BE2C (cell line): ENCODE measurements around the gene C16orf78.

Experiments
- DNase-seq: peaks from one replicate; pipeline ENCODE4 v3.0.0-alpha.2; 2020
- H3K27me3 ChIP-seq: fragments of 250-450 bp; sonication (Bioruptor Pico); 2 replicates; pipeline ENCODE4 v1.5.1; 2020; ENCODE audit warnings: mild to moderate bottlenecking
- H3K36me3 ChIP-seq: fragments of 250-450 bp; sonication (Bioruptor Pico); 2 replicates; pipeline ENCODE4 v1.5.1; 2020; ENCODE audit warnings: mild to moderate bottlenecking
- H3K4me1 ChIP-seq: fragments of 250-450 bp; sonication (Bioruptor Pico); 2 replicates; pipeline ENCODE4 v1.5.1; 2020
- H3K4me3 ChIP-seq: 2 replicates; pipeline ENCODE4 v1.5.1; 2011; ENCODE audit warnings: low read depth, low read length
- H3K9me3 ChIP-seq: fragments of 250-450 bp; sonication (Bioruptor Pico); 2 replicates; pipeline ENCODE4 v1.5.1; 2020
- TF ChIP-seq, protein P1 (sequence below): IDR thresholded peaks from 2 replicates; pipeline ENCODE4 v1.5.1; 2012; ENCODE audit warnings: mild to moderate bottlenecking, low read depth, low read length

C16orf78 gene

DNA sequence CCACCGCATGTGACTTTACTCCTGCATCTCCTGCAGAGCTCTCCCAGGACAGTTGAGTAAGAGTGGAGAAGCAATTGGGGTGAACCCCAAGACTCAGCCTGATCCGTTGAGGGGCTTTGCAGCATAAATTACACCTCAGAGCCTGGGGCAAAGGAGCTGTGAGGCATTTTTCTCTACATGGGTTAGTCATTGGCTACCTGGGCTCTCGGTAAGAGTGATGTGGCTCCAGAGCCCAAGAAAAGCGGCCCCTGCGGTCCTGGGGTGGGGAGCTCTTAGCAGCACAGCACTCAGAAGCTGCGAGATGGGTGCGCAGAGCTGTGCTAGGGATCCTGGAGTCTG is 40.4 kb upstream of the C16orf78 start:
- Histone ChIP-seq H3K27me3 (no peaks in the 10 kb centered on the region), H3K4me1 (no peaks in the 10 kb centered on the region), H3K9me3 (no peaks in the 10 kb centered on the region), H3K4me3 (no peak overlapping the region), H3K36me3 (no peaks in the 10 kb centered on the region)
- DNase-seq = no peak
- TF ChIP-seq, protein P1, sequence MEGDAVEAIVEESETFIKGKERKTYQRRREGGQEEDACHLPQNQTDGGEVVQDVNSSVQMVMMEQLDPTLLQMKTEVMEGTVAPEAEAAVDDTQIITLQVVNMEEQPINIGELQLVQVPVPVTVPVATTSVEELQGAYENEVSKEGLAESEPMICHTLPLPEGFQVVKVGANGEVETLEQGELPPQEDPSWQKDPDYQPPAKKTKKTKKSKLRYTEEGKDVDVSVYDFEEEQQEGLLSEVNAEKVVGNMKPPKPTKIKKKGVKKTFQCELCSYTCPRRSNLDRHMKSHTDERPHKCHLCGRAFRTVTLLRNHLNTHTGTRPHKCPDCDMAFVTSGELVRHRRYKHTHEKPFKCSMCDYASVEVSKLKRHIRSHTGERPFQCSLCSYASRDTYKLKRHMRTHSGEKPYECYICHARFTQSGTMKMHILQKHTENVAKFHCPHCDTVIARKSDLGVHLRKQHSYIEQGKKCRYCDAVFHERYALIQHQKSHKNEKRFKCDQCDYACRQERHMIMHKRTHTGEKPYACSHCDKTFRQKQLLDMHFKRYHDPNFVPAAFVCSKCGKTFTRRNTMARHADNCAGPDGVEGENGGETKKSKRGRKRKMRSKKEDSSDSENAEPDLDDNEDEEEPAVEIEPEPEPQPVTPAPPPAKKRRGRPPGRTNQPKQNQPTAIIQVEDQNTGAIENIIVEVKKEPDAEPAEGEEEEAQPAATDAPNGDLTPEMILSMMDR = no peak

DNA sequence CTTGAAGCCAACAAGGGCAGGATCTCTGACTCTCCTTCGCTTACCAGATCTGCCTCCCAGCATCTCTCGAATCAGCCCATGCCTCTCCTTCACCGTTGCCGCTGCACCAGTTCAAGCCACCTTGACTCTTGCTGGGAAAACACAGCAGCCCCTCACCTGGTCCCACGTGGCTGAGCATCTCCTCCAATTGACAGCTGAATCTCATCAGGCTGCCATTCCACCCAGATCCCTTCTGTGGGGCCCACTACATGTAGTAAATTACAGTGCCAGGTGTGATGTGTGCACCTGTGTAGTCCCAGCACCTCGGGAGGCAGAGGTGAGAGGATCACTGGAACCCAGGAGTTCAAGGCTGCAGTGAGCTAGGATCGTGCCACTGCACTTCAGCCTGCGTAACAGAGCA is 37.8 kb upstream of the C16orf78 start:
- no peak for DNase-seq
- H3K4me1 ChIP-seq = no peaks in the 10 kb centered on the region
- H3K4me3 ChIP-seq = no peak overlapping the region
- 0 out of 2 replicates have a peak, but pooled peaks cover 10% of the 10 kb centered on the region for H3K27me3 ChIP-seq
- H3K9me3 ChIP-seq = no peaks in the 10 kb centered on the region
- H3K36me3 ChIP-seq = no peaks in the 10 kb centered on the region
- TF ChIP-seq, protein P1 = no peak

DNA sequence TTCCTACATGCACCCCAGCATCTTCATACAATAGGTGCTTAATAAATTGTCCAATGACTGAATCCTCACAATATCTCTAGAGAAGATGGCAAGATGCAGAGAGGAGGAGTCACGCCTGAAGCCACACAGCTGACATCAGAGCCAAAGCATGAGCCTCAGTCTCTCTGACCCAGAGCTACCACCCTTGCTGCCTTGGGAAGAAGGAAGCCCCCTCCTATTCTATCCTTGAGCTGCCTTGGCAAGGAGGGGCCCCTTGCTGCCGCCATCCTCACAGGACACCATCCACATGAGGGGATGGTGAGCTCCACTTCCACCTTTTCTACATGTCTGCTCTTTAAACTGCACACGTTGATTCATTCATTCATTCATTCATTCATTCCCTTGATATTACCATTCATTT is 37.0 kb upstream of the C16orf78 start:
- DNase-seq = no peak
- TF ChIP-seq, protein P1 = no peak
- H3K9me3 ChIP-seq = no peaks in the 10 kb centered on the region
- H3K27me3 ChIP-seq = 0 out of 2 replicates have a peak, but pooled peaks cover 10% of the 10 kb centered on the region
- H3K4me1 ChIP-seq = no peaks in the 10 kb centered on the region
- no peaks in the 10 kb centered on the region for H3K36me3 ChIP-seq
- H3K4me3 ChIP-seq = no peak overlapping the region

DNA sequence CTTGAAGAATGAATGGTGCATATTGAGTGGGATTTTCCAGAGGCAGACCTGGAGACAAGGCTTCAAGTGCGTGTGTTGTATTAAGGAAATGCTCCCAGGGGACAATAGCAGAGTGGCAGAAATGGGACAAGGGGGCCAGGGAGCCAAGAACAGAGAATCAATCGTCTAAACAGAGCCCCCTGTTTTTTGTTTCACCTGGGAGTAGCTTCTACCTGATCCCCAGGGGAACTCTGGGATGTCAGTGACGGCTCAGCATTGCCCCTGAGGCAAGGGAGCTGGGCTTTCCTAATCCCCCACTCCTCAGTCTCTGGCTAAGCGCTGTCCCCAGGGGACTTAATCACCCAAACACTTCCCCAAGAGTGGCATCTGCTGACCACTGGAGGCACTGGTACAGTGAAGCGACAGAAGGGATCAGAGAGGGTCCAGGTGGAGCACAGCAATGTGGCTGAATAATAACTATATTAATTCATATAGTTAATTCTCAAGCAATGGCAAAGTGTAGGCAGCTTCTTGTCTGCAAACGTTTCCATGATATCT is 35.7 kb upstream of the C16orf78 start:
- H3K9me3 ChIP-seq = no peaks in the 10 kb centered on the region
- H3K4me1 ChIP-seq = no peaks in the 10 kb centered on the region
- TF ChIP-seq, protein P1 = no peak
- no peaks in the 10 kb centered on the region for H3K36me3 ChIP-seq
- H3K27me3 ChIP-seq = 0 out of 2 replicates have a peak, but pooled peaks cover 10% of the 10 kb centered on the region
- no peak overlapping the region for H3K4me3 ChIP-seq
- DNase-seq = no peak

DNA sequence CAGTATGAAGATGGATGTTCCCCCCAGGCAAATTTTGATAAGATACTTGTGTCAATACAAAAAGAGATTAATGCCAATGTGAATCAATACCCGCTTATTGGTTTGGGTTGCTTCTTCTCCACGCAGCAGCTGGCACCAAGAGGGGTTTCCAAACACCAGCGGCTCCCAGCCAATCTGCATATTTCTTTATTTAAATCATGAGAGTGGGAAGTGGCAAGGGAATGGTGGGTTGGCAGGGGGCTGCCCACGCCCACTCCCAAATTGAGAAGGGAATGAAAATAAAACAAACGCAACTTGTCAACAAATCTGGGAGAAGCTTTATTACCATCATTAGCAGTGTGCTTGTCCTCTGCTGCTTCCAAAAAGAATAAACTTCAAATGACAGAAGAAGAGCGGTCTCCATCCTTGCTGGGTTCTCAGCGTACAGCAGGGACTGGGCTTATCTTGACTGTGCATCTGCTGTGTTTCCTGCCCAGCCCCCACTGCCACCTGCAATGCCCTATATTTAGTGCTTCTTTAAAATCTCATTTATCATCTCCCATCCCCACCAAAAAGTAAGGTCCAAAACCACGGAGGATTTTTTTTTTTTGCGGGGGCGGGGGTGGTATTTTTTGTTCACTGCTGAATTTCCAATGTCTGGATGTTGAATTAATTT is 34.9 kb upstream of the C16orf78 start:
- H3K36me3 ChIP-seq = no peaks in the 10 kb centered on the region
- H3K4me1 ChIP-seq = no peaks in the 10 kb centered on the region
- 0 out of 2 replicates have a peak, but pooled peaks cover 10% of the 10 kb centered on the region for H3K27me3 ChIP-seq
- DNase-seq = no peak
- no peaks in the 10 kb centered on the region for H3K9me3 ChIP-seq
- H3K4me3 ChIP-seq = no peak overlapping the region
- TF ChIP-seq, protein P1 = no peak

DNA sequence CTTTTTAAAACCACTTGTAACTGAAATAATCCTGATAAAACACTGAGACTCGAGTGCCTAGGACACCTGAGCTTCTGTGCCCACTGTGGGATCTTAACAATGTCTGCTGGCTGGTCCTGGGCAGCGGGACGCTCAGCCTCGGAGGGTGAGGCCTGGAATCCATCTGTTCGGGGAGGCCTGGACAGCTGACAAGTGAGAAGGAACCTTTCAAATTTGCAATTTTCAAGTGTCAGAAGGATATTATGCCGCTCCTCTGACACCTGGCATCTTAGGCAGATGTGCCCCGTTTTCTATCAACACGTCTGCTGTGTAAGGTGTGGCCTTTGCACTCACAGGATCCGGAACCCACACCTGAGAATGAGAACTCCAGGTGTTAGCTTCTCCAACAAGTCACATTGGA is 33.1 kb upstream of the C16orf78 start:
- Histone ChIP-seq H3K4me1 (no peaks in the 10 kb centered on the region), H3K4me3 (no peak overlapping the region), H3K27me3 (0 out of 2 replicates have a peak, but pooled peaks cover 10% of the 10 kb centered on the region), H3K9me3 (no peaks in the 10 kb centered on the region), H3K36me3 (no peaks in the 10 kb centered on the region)
- DNase-seq = no peak
- TF ChIP-seq, protein P1 = no peak
